Vagina (tissue), 2 donors: Measurements from ENCODE around the gene TMEM219.

ENCODE experiments used
- POLR2A ChIP-seq, 2 donors: fragments of 450-650 bp; IDR thresholded peaks; one replicate each; pipeline ENCODE4 v1.6.1; 2017; ENCODE audit warnings: antibody characterized with exemption in 2 of 2, mild to moderate bottlenecking in 2 of 2, moderate library complexity in 2 of 2
- POLR2AphosphoS5 ChIP-seq, 2 donors: sonication (generic); formaldehyde crosslinking; IDR thresholded peaks; one replicate each; pipeline ENCODE4 v1.9.0; 2017; ENCODE audit warnings: antibody characterized with exemption in 2 of 2, mild to moderate bottlenecking in 2 of 2, low read depth in 1 of 2; ENCODE audit not compliant: insufficient read depth in 1 of 2
- TF ChIP-seq, protein P1 (sequence below), 3 experiments: fragments of 450-650 bp in 2 of 3; fragments of 200-600 bp in 1 of 3; sonication (generic) in 1 of 3; IDR thresholded peaks; one replicate each; pipeline ENCODE4 v1.5.1; 2017 to 2019; ENCODE audit warnings: antibody characterized with exemption in 3 of 3, mild to moderate bottlenecking in 2 of 3, moderate library complexity in 2 of 3

DNA sequence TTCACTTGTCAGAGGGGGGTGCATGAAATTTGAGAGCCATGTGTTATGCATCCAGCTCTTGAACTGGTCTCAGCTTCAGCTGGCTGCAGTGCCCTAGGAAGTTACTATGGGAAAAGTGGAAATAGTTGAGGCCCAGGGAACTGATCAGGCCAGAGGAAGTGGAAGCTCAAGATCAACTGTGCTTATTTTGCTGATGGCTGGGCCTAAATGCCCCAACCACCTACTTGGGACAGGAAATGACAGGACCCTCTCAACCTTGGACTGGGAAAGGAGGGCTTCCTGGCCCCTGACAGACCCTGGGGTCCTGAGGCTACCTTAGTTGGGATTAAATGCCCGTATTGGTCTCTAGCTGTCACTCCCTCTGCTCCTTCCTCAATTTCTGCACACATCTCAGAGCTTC, 10.6 kb downstream of the TMEM219 start:
- TF ChIP-seq, protein P1, sequence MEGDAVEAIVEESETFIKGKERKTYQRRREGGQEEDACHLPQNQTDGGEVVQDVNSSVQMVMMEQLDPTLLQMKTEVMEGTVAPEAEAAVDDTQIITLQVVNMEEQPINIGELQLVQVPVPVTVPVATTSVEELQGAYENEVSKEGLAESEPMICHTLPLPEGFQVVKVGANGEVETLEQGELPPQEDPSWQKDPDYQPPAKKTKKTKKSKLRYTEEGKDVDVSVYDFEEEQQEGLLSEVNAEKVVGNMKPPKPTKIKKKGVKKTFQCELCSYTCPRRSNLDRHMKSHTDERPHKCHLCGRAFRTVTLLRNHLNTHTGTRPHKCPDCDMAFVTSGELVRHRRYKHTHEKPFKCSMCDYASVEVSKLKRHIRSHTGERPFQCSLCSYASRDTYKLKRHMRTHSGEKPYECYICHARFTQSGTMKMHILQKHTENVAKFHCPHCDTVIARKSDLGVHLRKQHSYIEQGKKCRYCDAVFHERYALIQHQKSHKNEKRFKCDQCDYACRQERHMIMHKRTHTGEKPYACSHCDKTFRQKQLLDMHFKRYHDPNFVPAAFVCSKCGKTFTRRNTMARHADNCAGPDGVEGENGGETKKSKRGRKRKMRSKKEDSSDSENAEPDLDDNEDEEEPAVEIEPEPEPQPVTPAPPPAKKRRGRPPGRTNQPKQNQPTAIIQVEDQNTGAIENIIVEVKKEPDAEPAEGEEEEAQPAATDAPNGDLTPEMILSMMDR (IDR thresholded peaks at IDR 0.05) = no peak
- TF ChIP-seq POLR2AphosphoS5 (IDR thresholded peaks at IDR 0.05; ENCODE audit: insufficient read depth in 1 of 2, low read depth in 1 of 2) (no peak), POLR2A (IDR thresholded peaks at IDR 0.05) (no peak)
